SU-DHL-6 (cell line): ENCODE results near the gene MDM1.

Experiments
- H2AFZ ChIP-seq: fragments of 200-600 bp; sonication (generic); 2 replicates; pipeline ENCODE4 v1.6.1; 2014; ENCODE audit warnings: low read depth, mild to moderate bottlenecking, moderate library complexity, mixed read lengths, antibody characterized with exemption, low read length; ENCODE audit not compliant: severe bottlenecking
- H3F3A ChIP-seq: fragments of 200-600 bp; shearing (Covaris generic); 2 replicates; pipeline ENCODE4 v1.6.0; 2016; ENCODE audit warnings: antibody characterized with exemption, mild to moderate bottlenecking; ENCODE audit not compliant: insufficient read depth
- H3K27ac ChIP-seq: fragments of 200-600 bp; sonication (generic); 2 replicates; pipeline ENCODE4 v1.5.1; 2016; ENCODE audit warnings: low read depth, mild to moderate bottlenecking, low read length, moderate library complexity, mixed read lengths
- H3K27me3 ChIP-seq: fragments of 200-600 bp; sonication (generic), shearing (Covaris generic); 2 replicates; pipeline ENCODE4 v1.6.0; 2014; ENCODE audit warnings: mild to moderate bottlenecking, low read length
- H3K36me3 ChIP-seq: fragments of 200-600 bp; sonication (generic); 2 replicates; pipeline ENCODE4 v1.6.1; 2014; ENCODE audit warnings: mild to moderate bottlenecking, low read length, mixed read lengths
- H3K4me2 ChIP-seq: fragments of 300-600, 200-600 bp; shearing (Covaris generic), sonication (generic); 2 replicates; pipeline ENCODE4 v1.6.0; 2014; ENCODE audit warnings: low read length, low read depth, mild to moderate bottlenecking; ENCODE audit not compliant: poor library complexity, severe bottlenecking
- H3K4me3 ChIP-seq: fragments of 200-600 bp; sonication (generic); 2 replicates; pipeline ENCODE4 v1.5.1; 2014; ENCODE audit warnings: antibody characterized with exemption, low read length, mild to moderate bottlenecking, mixed read lengths; ENCODE audit not compliant: insufficient read depth, poor library complexity, severe bottlenecking
- H3K79me2 ChIP-seq: fragments of 200-600 bp; sonication (generic); 2 replicates; pipeline ENCODE4 v1.6.1; 2014; ENCODE audit warnings: mild to moderate bottlenecking, low read length, moderate library complexity; ENCODE audit not compliant: insufficient read depth
- H3K9ac ChIP-seq: fragments of 200-600 bp; sonication (generic); 2 replicates; pipeline ENCODE4 v1.7.0; 2014; ENCODE audit warnings: mild to moderate bottlenecking, low read length
- H3K9me2 ChIP-seq: fragments of 200-600 bp; sonication (generic); replicated peaks from 2 replicates; pipeline ENCODE4 v1.6.1; 2014; ENCODE audit warnings: low read length; ENCODE audit not compliant: insufficient read depth
- H3K9me3 ChIP-seq: fragments of 200-600 bp; sonication (generic); 2 replicates; pipeline ENCODE4 v1.6.1; 2014; ENCODE audit warnings: low read length, mixed read lengths; ENCODE audit not compliant: insufficient read depth
- H4K20me1 ChIP-seq: fragments of 200-600 bp; sonication (generic); 2 replicates; pipeline ENCODE4 v1.6.1; 2014; ENCODE audit warnings: low read depth, mild to moderate bottlenecking, antibody characterized with exemption, low read length, moderate library complexity, mixed read lengths
- EZH2phosphoT487 ChIP-seq: fragments of 200-600 bp; sonication (generic), shearing (Covaris generic); conservative IDR thresholded peaks from 2 replicates; pipeline ENCODE4 v1.6.1; 2018; ENCODE audit warnings: mild to moderate bottlenecking, antibody characterized with exemption, low read length, moderate library complexity, mixed read lengths
- TF ChIP-seq, protein P1 (sequence below): fragments of 200-600 bp; sonication (generic); IDR thresholded peaks from one replicate; pipeline ENCODE4 v1.5.1; 2017; ENCODE audit warnings: antibody characterized with exemption, mild to moderate bottlenecking, low read length, moderate library complexity; ENCODE audit not compliant: insufficient read depth, poor library complexity, severe bottlenecking

Gene MDM1

DNA sequence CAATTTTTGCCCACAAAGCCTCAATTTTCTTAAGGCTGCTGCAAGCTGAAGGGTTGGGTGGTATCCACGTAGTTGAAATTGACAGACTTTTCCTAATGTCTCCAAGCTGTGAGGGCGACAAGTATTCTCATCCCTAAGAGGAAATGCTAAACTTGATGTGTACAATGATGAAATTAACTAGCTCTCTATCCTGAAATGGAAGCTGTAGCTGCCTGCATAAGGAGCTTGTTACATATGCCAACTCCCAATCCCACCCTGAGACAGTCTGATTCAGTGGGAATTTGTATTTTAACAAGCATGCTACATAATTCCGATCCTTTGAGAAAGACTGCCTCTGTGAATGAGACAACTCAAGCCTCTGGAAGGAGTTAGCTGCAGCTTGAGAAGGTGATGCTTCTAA is 45.7 kb upstream of the MDM1 start:
- Histone ChIP-seq H3K27me3 (no peaks in the 10 kb centered on the region), H3K9me3 (no peaks in the 10 kb centered on the region), H3K4me2 (no peak overlapping the region), H3F3A (no peaks in the 10 kb centered on the region), H3K79me2 (no peaks in the 10 kb centered on the region), H3K36me3 (no peaks in the 10 kb centered on the region), H3K9me2 (no peaks in the 10 kb centered on the region), H3K4me3 (no peak overlapping the region), H2AFZ (no peak overlapping the region), H4K20me1 (no peaks in the 10 kb centered on the region), H3K27ac (no peak overlapping the region), H3K9ac (no peak overlapping the region)
- TF ChIP-seq, protein P1, sequence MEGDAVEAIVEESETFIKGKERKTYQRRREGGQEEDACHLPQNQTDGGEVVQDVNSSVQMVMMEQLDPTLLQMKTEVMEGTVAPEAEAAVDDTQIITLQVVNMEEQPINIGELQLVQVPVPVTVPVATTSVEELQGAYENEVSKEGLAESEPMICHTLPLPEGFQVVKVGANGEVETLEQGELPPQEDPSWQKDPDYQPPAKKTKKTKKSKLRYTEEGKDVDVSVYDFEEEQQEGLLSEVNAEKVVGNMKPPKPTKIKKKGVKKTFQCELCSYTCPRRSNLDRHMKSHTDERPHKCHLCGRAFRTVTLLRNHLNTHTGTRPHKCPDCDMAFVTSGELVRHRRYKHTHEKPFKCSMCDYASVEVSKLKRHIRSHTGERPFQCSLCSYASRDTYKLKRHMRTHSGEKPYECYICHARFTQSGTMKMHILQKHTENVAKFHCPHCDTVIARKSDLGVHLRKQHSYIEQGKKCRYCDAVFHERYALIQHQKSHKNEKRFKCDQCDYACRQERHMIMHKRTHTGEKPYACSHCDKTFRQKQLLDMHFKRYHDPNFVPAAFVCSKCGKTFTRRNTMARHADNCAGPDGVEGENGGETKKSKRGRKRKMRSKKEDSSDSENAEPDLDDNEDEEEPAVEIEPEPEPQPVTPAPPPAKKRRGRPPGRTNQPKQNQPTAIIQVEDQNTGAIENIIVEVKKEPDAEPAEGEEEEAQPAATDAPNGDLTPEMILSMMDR, result no peak
- TF ChIP-seq EZH2phosphoT487, result no peak

DNA sequence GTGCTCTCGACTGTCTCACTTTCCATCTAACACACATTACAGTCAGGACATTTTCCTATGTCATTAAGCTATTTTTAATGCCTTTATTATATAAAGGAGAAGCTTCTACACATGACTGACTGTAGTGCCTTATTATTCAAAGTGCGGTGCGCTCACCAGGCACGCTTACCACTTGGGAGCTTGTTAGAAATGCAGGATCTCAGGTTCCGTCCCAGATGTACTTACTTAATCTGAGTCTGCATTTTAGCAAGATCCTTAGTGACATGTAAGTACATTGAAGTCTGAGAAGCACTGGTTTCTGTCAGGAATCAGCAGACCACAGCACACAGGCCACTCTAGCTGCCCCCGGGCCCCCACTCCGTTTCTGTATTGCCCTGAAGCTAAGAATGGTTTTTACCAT is 44.7 kb upstream of the MDM1 start:
- Histone ChIP-seq H3F3A (no peaks in the 10 kb centered on the region), H3K27me3 (no peaks in the 10 kb centered on the region), H3K4me3 (no peak overlapping the region), H4K20me1 (no peaks in the 10 kb centered on the region), H3K9ac (no peak overlapping the region), H3K36me3 (no peaks in the 10 kb centered on the region), H3K79me2 (no peaks in the 10 kb centered on the region), H3K4me2 (no peak overlapping the region), H2AFZ (no peak overlapping the region), H3K27ac (no peak overlapping the region), H3K9me3 (no peaks in the 10 kb centered on the region), H3K9me2 (no peaks in the 10 kb centered on the region)
- TF ChIP-seq EZH2phosphoT487, result no peak
- TF ChIP-seq, protein P1, result no peak

DNA sequence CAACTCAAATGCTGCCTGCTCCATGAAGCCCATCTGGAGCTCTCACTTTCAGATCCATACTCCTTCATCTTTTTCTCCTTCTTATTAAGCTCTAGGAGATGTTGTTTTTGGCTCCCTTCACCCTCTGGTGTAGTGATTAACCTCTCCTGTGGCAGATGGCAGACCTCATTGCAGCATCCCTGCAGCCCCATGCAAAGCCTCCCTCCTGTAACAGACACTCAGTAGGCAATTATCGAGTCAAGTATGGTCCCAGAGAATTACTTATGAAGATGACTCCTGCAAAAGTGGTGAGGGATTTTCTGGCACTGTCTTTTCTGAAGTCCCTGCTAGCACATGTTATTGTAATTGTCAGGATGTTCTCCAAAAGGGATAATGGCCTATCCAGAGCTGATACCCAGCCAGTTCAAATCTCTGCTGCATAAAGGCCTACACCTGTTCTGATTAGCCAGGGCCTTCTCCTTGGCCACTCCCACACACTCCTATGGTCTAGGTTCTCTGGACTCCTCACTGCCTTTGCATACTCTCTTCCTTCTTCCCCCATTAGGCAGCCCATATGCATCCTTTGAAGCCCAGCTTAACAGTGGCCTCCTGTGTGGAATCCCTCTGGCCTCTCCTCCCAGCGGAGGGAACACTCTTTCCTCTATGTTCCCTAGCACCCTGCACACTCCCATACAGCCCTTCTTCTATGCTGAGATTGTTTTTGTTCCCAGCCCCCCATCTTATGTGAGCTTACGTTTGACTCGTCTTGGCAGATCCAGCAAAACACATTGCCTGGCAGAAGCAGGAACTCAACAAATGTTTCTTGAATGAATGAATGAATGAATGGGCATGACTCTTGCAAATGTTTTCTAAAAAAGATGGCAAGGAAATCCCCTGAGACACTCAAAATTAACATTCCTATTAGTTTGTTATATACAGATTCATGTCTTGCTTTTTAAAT is 43.9 kb upstream of the MDM1 start:
- H3K36me3 ChIP-seq, result no peaks in the 10 kb centered on the region
- no peak overlapping the region for H3K4me2 ChIP-seq
- no peak for TF ChIP-seq EZH2phosphoT487
- TF ChIP-seq, protein P1, result no peak
- no peak overlapping the region for H2AFZ ChIP-seq
- no peaks in the 10 kb centered on the region for H3K9me2 ChIP-seq
- no peaks in the 10 kb centered on the region for H4K20me1 ChIP-seq
- no peaks in the 10 kb centered on the region for H3K9me3 ChIP-seq
- no peak overlapping the region for H3K9ac ChIP-seq
- H3K27ac ChIP-seq, result no peak overlapping the region
- no peaks in the 10 kb centered on the region for H3K27me3 ChIP-seq
- no peak overlapping the region for H3K4me3 ChIP-seq
- H3K79me2 ChIP-seq, result no peaks in the 10 kb centered on the region
- no peaks in the 10 kb centered on the region for H3F3A ChIP-seq
